HuH-7 (cell line): ENCODE data around the gene NARF.
"Not testable (repeated sequence)": the region's sequence is repeated elsewhere in the genome, so short reads cannot be mapped to it uniquely, and the experiment has no call there.

ENCODE experiments used
- DNase-seq: peaks from one replicate; pipeline ENCODE4 v3.0.0; 2011; ENCODE audit warnings: low spot score

Gene NARF

GRCh38 chr17:82446124-82446523, 12.4 kb upstream of the NARF start:
- no peak for DNase-seq

DNA sequence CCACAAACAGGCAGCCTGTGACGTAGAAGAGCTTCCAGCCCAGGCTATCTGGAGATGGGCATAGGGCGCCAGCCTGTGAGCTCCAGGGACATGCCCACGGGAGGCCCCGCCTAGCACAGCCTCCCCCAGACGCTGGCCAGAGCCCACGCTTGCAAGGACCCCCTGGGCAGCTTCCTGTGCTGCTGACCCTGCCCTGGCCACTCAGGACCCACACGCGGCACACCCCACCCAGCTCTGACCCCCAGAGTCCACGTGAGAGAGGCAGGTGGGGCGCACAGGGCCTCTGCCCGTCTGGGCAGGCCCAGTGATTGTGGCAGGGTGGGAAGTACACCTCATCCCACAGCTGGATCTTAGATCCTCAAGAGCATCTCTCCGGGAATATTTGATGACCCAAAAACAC, 11.9 kb upstream of the NARF start:
- no peak for DNase-seq

DNA sequence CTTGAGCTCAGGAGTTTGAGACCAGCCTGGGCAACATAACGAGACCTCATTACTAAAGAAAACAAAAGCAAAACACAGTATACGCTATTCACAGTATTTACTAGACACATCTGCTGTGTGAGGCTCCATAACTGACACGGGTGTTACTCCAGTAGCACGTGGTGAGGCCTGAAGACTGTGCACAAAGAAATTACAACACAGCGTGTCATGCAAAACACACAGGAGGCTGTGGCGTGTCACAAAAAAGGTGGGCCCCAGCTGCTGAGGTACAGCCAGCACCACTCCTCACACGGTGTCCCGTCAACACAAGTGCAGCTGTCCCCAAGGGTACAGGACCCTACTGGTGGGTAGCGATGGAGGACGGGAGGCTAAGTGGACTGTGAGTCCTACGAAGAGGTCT, 10.7 kb upstream of the NARF start:
- no peak for DNase-seq

DNA sequence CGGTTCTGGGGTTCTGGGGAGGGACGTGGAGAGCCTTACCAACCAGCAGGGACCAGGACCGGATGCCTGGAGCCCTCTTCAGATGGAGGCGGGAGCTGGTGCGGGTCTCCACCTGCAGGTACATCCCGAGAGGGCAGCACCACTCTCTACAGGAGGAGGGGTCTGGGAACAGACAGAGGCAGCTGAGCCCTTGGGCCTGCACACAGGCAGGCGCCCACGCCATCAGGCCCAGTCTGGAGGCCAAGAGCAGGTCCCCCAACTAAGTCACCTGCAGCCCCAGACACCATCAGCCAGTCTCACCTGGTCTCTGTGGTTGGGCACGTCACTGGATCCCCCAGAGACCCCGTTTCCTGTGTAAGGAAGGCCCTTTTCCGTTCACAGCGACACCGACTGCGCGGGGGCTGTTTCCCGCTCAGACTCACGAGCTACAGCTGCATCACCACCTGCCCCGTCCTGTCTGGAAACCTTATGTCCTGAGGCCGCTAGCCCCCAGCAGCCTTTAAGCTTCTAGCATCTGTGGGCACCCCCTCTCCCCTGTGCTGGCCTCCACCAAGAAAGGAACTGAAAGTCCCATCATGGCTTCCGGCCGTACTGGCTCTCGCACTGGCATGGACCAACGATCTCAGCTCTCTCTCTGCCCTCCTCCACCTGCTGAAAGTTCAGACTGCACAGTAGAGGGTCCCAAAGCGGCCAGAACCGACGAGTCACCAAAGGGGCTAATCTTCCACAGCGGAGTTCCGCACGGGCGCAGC, 9.2 kb upstream of the NARF start:
- DNase-seq = no peak

GRCh38 chr17:82449883-82450356, 8.6 kb upstream of the NARF start:
- DNase-seq = no peak

- peak; percentile 93 for DNase-seq
These were observed 8.0 kb upstream of the NARF start, which contains the start of gene CYBC1 for GRCh38 chr17:82450357-82451106. CYBC1 (minus strand) TSS chr17:82450752; CDS start chr17:82449254, 1,498 bp downstream.

GRCh38 chr17:82452162-82452561, 6.4 kb upstream of the NARF start:
- no peak for DNase-seq

GRCh38 chr17:82453151-82453550, 5.4 kb upstream of the NARF start:
- not testable (repeated sequence) for DNase-seq

DNA sequence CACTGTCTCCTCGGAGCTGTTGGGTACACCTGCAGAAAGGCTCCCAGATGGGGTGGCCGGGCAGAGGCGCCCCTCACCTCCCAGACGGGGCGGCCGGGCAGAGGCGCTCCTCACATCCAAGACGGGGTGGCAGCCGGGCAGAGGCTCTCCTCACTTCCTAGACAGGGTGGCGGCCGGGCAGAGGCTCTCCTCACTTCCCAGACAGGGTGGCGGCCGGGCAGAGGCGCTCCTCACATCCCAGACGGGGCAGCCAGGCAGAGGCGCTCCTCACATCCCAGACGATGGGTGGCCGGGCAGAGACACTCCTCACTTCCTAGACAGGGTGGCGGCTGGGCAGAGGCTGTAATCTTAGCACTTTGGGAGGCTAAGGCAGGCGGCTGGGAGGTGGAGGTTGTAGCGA, 4.8 kb upstream of the NARF start:
- not testable (repeated sequence) for DNase-seq

- no peak for DNase-seq
These were observed 1.2 kb upstream of the NARF start for GRCh38 chr17:82457073-82457928.

- DNase-seq = peak; percentile 93
These were observed 687 bp upstream of the NARF start for GRCh38 chr17:82457929-82458178.

DNA sequence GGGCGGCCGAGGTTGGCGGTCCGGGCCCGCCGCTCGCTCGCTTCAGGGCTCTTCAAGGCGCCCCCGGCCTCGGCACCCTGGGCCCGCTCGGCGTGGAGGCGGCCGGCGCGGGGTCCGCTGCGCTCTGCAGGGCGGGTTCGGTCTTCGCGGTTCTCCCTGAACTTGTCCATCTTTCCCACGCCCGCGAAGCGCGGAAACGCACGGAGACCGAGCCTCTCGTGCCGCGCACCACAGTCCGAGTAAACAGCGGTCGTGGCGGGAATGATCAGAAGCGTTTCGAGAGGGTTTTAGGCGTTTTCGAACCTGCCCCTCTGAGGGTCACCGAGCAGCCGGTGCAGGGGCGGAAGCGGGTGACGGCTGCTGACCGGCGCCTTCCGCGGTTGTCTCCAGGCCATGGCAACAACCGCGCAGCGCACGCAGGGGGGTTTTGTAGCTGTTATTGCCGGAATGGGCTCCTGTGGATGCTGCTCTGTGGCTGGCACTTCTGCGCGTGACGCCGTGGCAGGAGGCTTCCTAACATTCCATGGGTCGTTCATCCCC, 414 bp downstream of the NARF start:
- no peak for DNase-seq

GRCh38 chr17:82459936-82460335, 1.4 kb downstream of the NARF start:
- not testable (repeated sequence) for DNase-seq

- DNase-seq = peak; percentile 86
These were observed 3.4 kb downstream of the NARF start for GRCh38 chr17:82461827-82462524.

GRCh38 chr17:82463391-82463790, 4.8 kb downstream of the NARF start:
- no peak for DNase-seq

DNA sequence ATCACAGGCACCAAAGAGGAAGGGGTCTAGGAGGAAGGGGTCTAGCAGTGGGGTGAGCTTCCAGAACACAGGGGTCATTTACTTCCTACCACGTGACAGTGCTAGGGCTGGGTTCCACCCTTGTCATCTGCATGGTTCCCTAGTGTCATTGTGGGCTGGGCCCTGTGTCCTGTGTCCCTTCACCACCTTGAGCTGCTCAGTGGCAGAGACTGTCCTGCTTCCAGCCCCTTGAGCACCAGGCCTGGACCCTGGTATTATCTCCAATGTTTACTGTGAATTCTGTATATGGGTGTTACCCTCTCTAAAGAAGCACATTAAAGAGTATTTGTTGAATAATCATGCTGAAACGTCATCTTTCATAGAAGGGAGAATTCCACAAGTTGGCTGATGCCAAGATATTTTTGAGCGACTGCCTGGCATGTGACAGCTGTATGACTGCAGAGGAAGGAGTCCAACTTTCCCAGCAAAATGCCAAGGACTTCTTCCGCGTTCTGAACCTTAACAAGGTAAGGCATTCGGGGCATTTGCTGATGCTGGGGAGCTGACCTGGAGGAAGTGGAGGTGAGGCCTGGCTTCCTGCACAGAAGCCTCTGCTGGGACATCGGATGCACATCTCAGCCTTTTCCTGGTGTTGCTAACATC, 5.5 kb downstream of the NARF start:
- no peak for DNase-seq

DNA sequence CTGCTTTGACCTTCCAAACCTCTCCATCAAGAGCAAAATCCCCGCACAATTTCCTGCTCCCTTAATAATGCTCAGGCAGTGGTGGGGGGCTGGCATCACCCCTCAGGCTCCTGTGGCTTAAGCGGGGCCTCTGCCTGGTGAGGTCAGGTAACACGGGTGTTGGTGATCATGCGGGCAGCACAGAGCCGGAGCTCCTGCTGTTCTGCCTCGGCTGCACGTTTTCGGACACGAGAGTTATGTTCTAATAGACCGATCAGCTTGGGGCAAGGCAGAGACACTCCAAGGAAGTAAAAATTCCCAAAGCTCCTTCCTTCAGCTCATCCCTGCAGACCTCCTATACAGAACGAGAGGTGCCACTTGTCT, 6.0 kb downstream of the NARF start:
- DNase-seq = no peak

DNA sequence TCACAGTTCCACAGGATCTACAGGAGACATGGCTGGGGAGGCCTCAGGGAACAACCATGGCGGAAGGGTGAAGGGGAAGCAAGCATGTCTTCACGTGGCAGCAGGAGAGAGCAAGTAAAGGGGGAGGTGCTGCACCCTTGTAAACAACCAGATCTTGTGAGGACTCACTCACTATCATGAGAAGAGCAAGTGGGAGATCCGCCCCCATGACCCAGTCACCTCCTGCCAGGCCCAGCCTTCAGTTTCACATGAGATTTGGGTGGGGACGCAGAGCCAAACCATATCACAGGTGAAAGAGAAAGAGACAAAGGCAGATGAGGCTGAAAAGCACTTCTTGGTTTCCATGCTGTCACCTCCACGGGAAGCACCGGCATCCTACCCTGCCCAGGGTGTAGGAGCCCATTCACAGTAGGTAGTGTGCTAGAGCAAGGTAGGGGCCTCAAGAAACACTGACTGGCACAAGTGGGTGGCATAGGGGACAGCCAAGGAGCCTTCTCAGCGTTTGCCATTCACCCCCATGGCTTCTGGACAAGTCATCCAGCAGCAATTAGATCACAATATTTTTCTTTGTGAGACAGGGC, 6.6 kb downstream of the NARF start:
- DNase-seq = no peak

DNA sequence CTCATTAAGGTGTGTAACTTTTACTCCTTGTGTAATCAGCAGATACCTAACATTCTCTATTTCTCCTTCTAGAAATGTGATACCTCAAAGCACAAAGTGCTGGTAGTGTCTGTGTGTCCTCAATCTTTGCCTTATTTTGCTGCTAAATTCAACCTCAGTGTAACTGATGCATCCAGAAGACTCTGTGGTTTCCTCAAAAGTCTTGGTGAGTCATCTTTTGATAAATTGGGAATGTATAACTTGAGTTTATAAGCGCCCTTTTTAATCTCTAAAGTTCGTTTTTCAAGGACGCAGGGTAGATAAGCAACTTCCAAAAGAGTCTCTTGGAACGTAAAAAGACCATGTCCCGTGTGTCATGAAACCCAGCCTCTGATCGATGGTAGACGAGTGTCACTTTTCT, 10.2 kb downstream of the NARF start:
- no peak for DNase-seq

DNA sequence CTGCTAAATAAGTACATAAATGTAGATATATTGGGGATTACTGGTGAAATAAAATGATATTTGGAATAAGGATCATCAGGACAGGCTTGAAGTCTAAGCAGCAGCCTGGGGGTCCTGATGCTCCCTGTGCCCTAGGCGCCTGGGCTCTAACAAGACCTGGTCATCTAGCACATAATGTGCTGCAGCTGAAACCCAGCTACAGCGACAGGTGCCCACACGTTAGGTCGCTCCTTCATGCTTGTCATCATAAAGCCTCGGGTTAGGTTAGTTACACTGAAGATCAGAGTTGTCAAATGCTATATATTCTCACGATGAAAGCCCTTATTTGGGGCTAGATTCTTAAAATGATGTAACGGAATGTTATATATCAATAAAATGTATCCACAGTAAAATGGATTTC, 11.5 kb downstream of the NARF start:
- no peak for DNase-seq
